ENCODE data around the gene CFHR1.

CFHR1 gene

DNA sequence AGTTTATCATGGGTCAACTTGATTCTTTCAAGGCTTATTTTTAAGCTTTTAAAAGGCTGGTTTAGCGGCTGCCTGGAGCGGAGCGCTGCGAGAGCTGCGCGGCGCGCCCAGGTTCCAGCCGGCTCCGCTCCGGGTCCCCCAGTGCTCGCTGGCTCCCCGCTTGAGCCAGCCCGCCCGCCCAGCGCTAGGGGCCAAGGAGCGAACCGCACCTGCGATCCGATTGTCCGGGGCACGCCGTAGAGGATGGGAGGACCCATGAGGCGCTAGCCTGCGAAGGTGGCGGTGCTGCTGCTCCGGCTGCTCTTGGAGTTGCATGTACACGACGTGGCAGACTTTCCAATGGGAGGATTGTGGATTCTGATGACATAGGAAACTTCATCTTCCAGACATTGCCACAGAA, 58.4 kb downstream of the CFHR1 start:
- DNase-seq (ENCODE audit: low spot score): no peak
